Upper lobe of left lung (tissue), 4 donors: ENCODE data around the gene TMEM231.

Source experiments
- EP300 ChIP-seq, 4 donors: sonication (generic); formaldehyde crosslinking; IDR thresholded peaks; one replicate each; pipeline ENCODE4 v1.5.1; 2017; ENCODE audit warnings: antibody characterized with exemption in 4 of 4, control low read depth in 2 of 4
- POLR2A ChIP-seq, 4 donors: fragments of 450-650 bp; IDR thresholded peaks; one replicate each; pipeline ENCODE4 v1.5.1; 2016 to 2017; ENCODE audit warnings: antibody characterized with exemption in 4 of 4, mild to moderate bottlenecking in 2 of 4
- TF ChIP-seq, protein P1 (sequence below), 6 experiments: fragments of 450-650 bp in 4 of 6; fragments of 200-600 bp in 2 of 6; sonication (generic) in 2 of 6; IDR thresholded peaks; one replicate each; pipeline ENCODE4 v1.5.1; 2016 to 2019; ENCODE audit warnings: antibody characterized with exemption in 6 of 6

DNA sequence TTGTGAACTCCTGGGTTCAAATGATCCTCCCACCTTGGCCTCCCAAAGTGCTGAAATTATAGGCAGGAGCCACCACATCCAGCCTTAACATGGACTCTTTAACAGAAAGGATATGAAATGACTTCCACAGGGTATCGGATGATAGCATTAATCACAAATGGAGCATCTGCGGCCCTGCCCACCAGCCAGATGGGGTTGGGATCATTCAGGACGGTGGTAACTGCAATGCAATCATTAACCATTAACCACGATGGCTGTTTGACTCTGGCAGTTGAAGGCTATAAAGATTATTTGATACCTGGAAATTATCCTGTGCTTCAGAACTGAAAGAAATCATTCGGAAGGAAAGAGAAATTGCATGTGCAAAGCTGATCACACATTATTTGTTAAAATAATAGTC, 14.8 kb downstream of the TMEM231 start:
- TF ChIP-seq, protein P1, sequence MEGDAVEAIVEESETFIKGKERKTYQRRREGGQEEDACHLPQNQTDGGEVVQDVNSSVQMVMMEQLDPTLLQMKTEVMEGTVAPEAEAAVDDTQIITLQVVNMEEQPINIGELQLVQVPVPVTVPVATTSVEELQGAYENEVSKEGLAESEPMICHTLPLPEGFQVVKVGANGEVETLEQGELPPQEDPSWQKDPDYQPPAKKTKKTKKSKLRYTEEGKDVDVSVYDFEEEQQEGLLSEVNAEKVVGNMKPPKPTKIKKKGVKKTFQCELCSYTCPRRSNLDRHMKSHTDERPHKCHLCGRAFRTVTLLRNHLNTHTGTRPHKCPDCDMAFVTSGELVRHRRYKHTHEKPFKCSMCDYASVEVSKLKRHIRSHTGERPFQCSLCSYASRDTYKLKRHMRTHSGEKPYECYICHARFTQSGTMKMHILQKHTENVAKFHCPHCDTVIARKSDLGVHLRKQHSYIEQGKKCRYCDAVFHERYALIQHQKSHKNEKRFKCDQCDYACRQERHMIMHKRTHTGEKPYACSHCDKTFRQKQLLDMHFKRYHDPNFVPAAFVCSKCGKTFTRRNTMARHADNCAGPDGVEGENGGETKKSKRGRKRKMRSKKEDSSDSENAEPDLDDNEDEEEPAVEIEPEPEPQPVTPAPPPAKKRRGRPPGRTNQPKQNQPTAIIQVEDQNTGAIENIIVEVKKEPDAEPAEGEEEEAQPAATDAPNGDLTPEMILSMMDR (IDR thresholded peaks at IDR 0.05): no peak
- TF ChIP-seq POLR2A (IDR thresholded peaks at IDR 0.05) (no peak), EP300 (IDR thresholded peaks at IDR 0.05) (no peak)
